Gastroesophageal sphincter (tissue), 3 donors: ENCODE results near the gene CCDC146.
"Not testable (repeated sequence)": the region's sequence is repeated elsewhere in the genome, so short reads cannot be mapped to it uniquely, and the experiment has no call there.

ENCODE experiments used
- CTCF ChIP-seq, 4 experiments: fragments of 200-600 bp in 2 of 4; fragments of 450-650 bp in 2 of 4; sonication (generic) in 1 of 4; IDR thresholded peaks; one replicate each; pipeline ENCODE4 v1.5.1; 2017 to 2019; ENCODE audit warnings: antibody characterized with exemption in 4 of 4, mild to moderate bottlenecking in 2 of 4, moderate library complexity in 2 of 4
- POLR2A ChIP-seq, 2 donors: fragments of 450-650 bp; IDR thresholded peaks; one replicate each; pipeline ENCODE4 v1.6.1; 2017; ENCODE audit warnings: antibody characterized with exemption in 2 of 2, mild to moderate bottlenecking in 2 of 2, moderate library complexity in 1 of 2

DNA sequence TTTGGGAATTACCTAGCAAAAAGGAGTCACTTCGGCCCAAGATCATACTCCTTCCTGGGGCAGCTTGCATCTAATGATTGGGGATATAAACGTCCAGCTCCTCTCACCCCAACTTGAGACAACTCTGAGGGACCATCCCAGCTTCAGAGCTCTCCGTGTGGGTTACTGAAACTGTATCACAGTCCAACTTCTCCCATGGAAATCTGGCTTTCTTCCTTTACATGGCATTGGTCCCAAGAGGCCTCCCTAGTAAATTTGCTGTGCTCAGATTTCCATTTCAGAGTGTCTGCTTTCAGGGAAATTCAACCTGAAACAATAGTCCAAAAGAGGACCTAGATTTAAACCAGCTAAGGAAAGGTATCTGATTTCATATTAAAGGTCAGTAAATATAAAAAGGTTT lies 14.8 kb upstream of the CCDC146 start:
- not testable (repeated sequence) for TF ChIP-seq CTCF, POLR2A (IDR thresholded peaks at IDR 0.05)
